Suppressor macrophage (primary cell): ENCODE measurements around the gene TUBB4A.

ENCODE experiments used
- DNase-seq, 4 experiments: peaks; one replicate each; pipeline ENCODE4 v3.0.0-alpha.2; 2020 to 2022
- total RNA-seq, 17 experiments: gene quantifications; one replicate each; lab custom pipeline; 2026; ENCODE audit warnings: mixed read lengths in 6 of 17, inconsistent platforms in 3 of 17; lab: John Stamatoyannopoulos, UW

The TUBB4A gene
- total RNA-seq = 0 to 1.8 (median 0.07) reads per million in 17 experiments

- peak in 1 of 4 experiments; percentile 29 for DNase-seq
Observed at GRCh38 chr19:6501740-6502648, at the start of gene TUBB4A. TSS of gene TUBB4A (minus strand) at chr19:6502309. CDS start at chr19:6502212, 97 bp downstream.

- DNase-seq = no peak
Observed at GRCh38 chr19:6551091-6551490, 49.0 kb upstream of the TUBB4A start.

- peak in 1 of 4 experiments; percentile 30 for DNase-seq
Observed at GRCh38 chr19:6550679-6551078, 48.6 kb upstream of the TUBB4A start.

- DNase-seq = no peak
Observed at GRCh38 chr19:6543866-6544347, 41.8 kb upstream of the TUBB4A start.

GRCh38 chr19:6540918-6541689 lies 39.0 kb upstream of the TUBB4A start:
- no peak for DNase-seq

- DNase-seq = no peak
Observed at GRCh38 chr19:6539514-6539913, 37.4 kb upstream of the TUBB4A start.

GRCh38 chr19:6535558-6536137 lies 33.5 kb upstream of the TUBB4A start:
- DNase-seq = no peak

- DNase-seq = no peak
Observed at GRCh38 chr19:6534451-6535093, 32.5 kb upstream of the TUBB4A start.

- no peak for DNase-seq
Observed at GRCh38 chr19:6533746-6534418, 31.8 kb upstream of the TUBB4A start.

GRCh38 chr19:6533000-6533328 lies 30.9 kb upstream of the TUBB4A start:
- DNase-seq = no peak

GRCh38 chr19:6532244-6532999 lies 30.3 kb upstream of the TUBB4A start:
- peak; percentile 53 to 75 (median 72) for DNase-seq

GRCh38 chr19:6531956-6532243 lies 29.8 kb upstream of the TUBB4A start:
- DNase-seq = no peak

- no peak for DNase-seq
Observed at GRCh38 chr19:6531163-6531955, 29.2 kb upstream of the TUBB4A start.

GRCh38 chr19:6530386-6531162 lies 28.5 kb upstream of the TUBB4A start, which contains the start of gene TNFSF9:
TSS of gene TNFSF9 (plus strand) at chr19:6531026. CDS start at chr19:6531037, 11 bp downstream.
- DNase-seq = peak; percentile 88 to 95 (median 93)

GRCh38 chr19:6529937-6530385 lies 27.9 kb upstream of the TUBB4A start:
- DNase-seq = no peak

- DNase-seq = no peak
Observed at GRCh38 chr19:6529351-6529750, 27.2 kb upstream of the TUBB4A start.

GRCh38 chr19:6528544-6529121 lies 26.5 kb upstream of the TUBB4A start:
- peak; percentile 84 to 93 (median 92) for DNase-seq

GRCh38 chr19:6527893-6528543 lies 25.9 kb upstream of the TUBB4A start:
- no peak for DNase-seq

GRCh38 chr19:6524311-6524710 lies 22.2 kb upstream of the TUBB4A start:
- no peak for DNase-seq
